Measurements from ENCODE around the gene ACOT11. TPM values are rescaled to one million over a fixed set of nuclear protein-coding genes. Genes with fewer than 3 reads are reported as not detected.
A peak's percentile ranks its signal among the peaks of the same experiment; 100 is the strongest.

ACOT11 gene
- total and polyA plus RNA-seq, 7 experiments from 2014 or later = 0.06 to 2.3 (median 0.87) TPM; not detected in 1

DNA sequence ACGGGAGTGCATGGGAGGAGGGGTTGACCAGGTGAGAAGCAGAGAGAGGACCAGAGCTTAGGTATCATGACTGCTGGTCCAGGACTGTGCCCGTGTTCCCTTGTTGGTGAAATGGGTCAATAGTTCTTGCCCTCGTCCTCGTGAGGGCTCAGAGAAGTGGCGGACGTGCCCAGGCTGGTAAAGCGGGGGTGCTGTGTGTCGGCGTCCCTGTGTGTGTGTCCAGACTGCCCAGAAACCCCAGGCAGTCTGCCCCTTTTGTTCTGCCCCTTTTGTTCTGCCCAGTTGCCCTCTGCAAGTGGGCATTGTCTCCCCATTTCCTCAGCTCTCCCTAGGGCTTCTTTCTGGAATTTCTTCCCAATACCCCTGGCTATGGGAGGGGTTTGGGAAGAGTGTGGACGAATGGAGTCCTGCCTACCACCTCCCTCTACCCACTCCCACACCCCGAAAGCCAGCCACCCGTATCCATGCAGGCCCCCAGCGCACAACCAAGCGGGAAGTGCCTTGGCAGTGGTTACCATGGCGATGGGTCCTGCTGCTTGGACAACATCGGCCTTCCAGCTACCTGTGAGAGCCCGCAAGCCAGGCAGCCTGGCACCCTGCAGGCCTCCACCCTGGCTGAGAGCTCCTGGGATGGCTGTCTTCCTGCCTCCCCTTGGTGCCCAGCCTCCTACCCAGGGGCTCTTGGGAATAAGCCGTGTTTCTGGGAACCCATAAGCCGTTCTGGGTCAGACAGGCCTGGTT lies 34.7 kb downstream of the ACOT11 start:
- no peaks in the 10 kb centered on the region for H3K27me3 Mint-ChIP-seq
- DNase-seq (no peak), ATAC-seq (no peak)
- H3K4me1 Mint-ChIP-seq = peaks cover 0 to 1% (median 0%) of the 10 kb centered on the region in 7 donors
- Histone ChIP-seq H3K4me1 (ENCODE audit: control insufficient read depth in 2 of 2, insufficient read depth in 2 of 2, low read length in 2 of 2) (no peaks in the 10 kb centered on the region), H3K27ac (ENCODE audit: low read depth, low read length) (no peak overlapping the region), H3K36me3 (ENCODE audit: control insufficient read depth in 2 of 3, insufficient read depth in 3 of 3, low read length in 3 of 3) (no peaks in the 10 kb centered on the region), H3K9me3 (ENCODE audit: control insufficient read depth in 2 of 3, low read length in 3 of 3) (no peaks in the 10 kb centered on the region), H3K4me3 (ENCODE audit: low read length) (no peak overlapping the region), H3K27me3 (ENCODE audit: control insufficient read depth in 2 of 2, insufficient read depth in 2 of 2, low read length in 2 of 2) (no peaks in the 10 kb centered on the region)
- ChIA-PET CTCF (interaction anchor here (0.6 kb wide), 1 partner anchor 93 kb away, joined by 3 read pairs; no protein-coding TSS in a partner anchor), POLR2A (no interaction called here)
- intact Hi-C loops (cut with micrococcal nuclease) = no loop called here
- no peak overlapping the region for H3K27ac Mint-ChIP-seq
- H3K36me3 Mint-ChIP-seq = no peaks in the 10 kb centered on the region
- no peaks in the 10 kb centered on the region for H3K9me3 Mint-ChIP-seq
- H3K4me3 Mint-ChIP-seq = no peak overlapping the region

DNA sequence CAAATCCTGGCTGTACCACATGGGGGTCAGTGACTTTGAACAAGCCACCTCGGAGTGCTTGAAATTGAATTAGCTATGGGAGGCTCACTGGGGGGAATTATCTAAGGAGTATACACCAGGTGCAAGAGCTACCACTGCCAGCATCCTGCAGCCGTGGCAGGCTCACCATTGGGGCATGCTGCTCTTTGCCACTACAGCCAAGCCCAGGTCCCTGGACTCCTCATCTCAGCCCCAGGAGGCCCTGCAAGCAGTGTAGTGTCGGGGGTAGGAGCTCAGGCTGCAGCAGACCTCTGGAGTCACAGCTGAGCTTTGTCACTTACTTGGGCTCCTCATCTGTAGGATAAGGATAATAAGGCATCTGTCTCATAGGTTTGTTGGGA lies 35.3 kb downstream of the ACOT11 start:
- Mint-ChIP-seq H3K27me3 (no peaks in the 10 kb centered on the region), H3K4me3 (no peak overlapping the region), H3K9me3 (no peaks in the 10 kb centered on the region), H3K27ac (no peak overlapping the region), H3K36me3 (no peaks in the 10 kb centered on the region), H3K4me1 (peaks cover 0 to 2% (median 1%) of the 10 kb centered on the region in 7 donors)
- Histone ChIP-seq H3K27ac (ENCODE audit: low read depth, low read length) (no peak overlapping the region), H3K4me3 (ENCODE audit: low read length) (no peak overlapping the region), H3K36me3 (ENCODE audit: control insufficient read depth in 2 of 3, insufficient read depth in 3 of 3, low read length in 3 of 3) (no peaks in the 10 kb centered on the region), H3K27me3 (ENCODE audit: control insufficient read depth in 2 of 2, insufficient read depth in 2 of 2, low read length in 2 of 2) (no peaks in the 10 kb centered on the region), H3K4me1 (ENCODE audit: control insufficient read depth in 2 of 2, insufficient read depth in 2 of 2, low read length in 2 of 2) (no peaks in the 10 kb centered on the region), H3K9me3 (ENCODE audit: control insufficient read depth in 2 of 3, low read length in 3 of 3) (no peaks in the 10 kb centered on the region)
- CTCF ChIA-PET = interaction anchor here (0.6 kb wide), 1 partner anchor 92 kb away, joined by 3 read pairs; no protein-coding TSS in a partner anchor
- DNase-seq (no peak), ATAC-seq (no peak)
- intact Hi-C loops (cut with micrococcal nuclease) = no loop called here
- POLR2A ChIA-PET = no interaction called here

DNA sequence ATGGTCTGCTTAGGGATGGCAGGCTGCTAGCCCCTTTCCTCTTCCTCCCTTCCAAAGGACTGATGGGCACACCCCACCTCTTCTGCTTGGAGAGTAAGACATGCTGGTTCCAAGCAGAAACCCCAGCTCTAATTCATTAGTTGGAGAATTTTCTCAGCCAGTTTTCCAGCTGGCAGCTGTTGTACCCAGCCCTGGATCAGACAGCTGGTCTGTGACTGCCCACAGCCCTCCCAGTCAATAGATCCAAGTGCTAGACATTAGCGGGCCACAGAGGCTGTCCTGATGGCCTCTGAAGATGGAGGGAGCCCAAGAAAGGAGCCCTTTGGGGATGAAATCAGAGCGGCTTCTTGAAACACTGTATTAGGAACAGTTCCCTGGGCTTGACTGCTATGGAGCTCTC lies 35.8 kb downstream of the ACOT11 start:
- CTCF ChIA-PET = interaction anchor here (0.6 kb wide), 1 partner anchor 92 kb away, joined by 3 read pairs; no protein-coding TSS in a partner anchor
- DNase-seq = no peak
- Mint-ChIP-seq H3K4me3 (no peak overlapping the region), H3K36me3 (no peaks in the 10 kb centered on the region), H3K4me1 (peaks cover 0 to 7% (median 4%) of the 10 kb centered on the region in 7 donors), H3K27me3 (no peaks in the 10 kb centered on the region), H3K27ac (peak overlapping the region in 1 of 9 donors; percentile 2), H3K9me3 (no peaks in the 10 kb centered on the region)
- H3K4me1 ChIP-seq (ENCODE audit: control insufficient read depth in 2 of 2, insufficient read depth in 2 of 2, low read length in 2 of 2) = no peaks in the 10 kb centered on the region
- ATAC-seq = no peak
- no peaks in the 10 kb centered on the region for H3K27me3 ChIP-seq (ENCODE audit: control insufficient read depth in 2 of 2, insufficient read depth in 2 of 2, low read length in 2 of 2)
- H3K9me3 ChIP-seq (ENCODE audit: control insufficient read depth in 2 of 3, low read length in 3 of 3) = no peaks in the 10 kb centered on the region
- no peaks in the 10 kb centered on the region for H3K36me3 ChIP-seq (ENCODE audit: control insufficient read depth in 2 of 3, insufficient read depth in 3 of 3, low read length in 3 of 3)
- no peak overlapping the region for H3K4me3 ChIP-seq (ENCODE audit: low read length)
- no peak overlapping the region for H3K27ac ChIP-seq (ENCODE audit: low read depth, low read length)
- POLR2A ChIA-PET = no interaction called here
- intact Hi-C loops (cut with micrococcal nuclease) = no loop called here

DNA sequence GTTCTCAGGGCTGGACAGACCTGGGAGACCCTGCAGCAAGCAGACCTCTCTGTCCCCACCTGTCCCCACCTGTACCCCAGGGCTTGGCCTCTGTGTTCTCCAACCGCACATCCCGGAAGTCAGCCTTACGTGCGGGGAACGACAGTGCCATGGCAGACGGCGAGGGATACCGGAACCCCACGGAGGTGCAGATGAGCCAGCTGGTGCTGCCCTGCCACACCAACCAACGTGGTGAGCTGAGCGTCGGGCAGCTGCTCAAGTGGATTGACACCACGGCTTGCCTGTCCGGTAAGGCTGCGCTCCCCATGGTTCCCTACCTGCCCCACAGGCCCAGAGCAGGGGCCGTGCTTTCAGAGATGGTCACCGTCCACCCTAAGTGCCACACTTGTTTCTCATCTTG lies 36.5 kb downstream of the ACOT11 start:
- Mint-ChIP-seq H3K36me3 (no peaks in the 10 kb centered on the region), H3K4me3 (no peak overlapping the region), H3K27me3 (no peaks in the 10 kb centered on the region), H3K9me3 (no peaks in the 10 kb centered on the region), H3K4me1 (peaks cover 0 to 7% (median 4%) of the 10 kb centered on the region in 7 donors), H3K27ac (no peak overlapping the region)
- CTCF ChIA-PET = no interaction called here
- no peaks in the 10 kb centered on the region for H3K9me3 ChIP-seq (ENCODE audit: control insufficient read depth in 2 of 3, low read length in 3 of 3)
- no peaks in the 10 kb centered on the region for H3K4me1 ChIP-seq (ENCODE audit: control insufficient read depth in 2 of 2, insufficient read depth in 2 of 2, low read length in 2 of 2)
- no peak overlapping the region for H3K27ac ChIP-seq (ENCODE audit: low read depth, low read length)
- POLR2A ChIA-PET = no interaction called here
- intact Hi-C loops (cut with micrococcal nuclease) = no loop called here
- no peaks in the 10 kb centered on the region for H3K27me3 ChIP-seq (ENCODE audit: control insufficient read depth in 2 of 2, insufficient read depth in 2 of 2, low read length in 2 of 2)
- H3K4me3 ChIP-seq (ENCODE audit: low read length) = no peak overlapping the region
- H3K36me3 ChIP-seq (ENCODE audit: control insufficient read depth in 2 of 3, insufficient read depth in 3 of 3, low read length in 3 of 3) = no peaks in the 10 kb centered on the region
- DNase-seq = no peak
- ATAC-seq = no peak

DNA sequence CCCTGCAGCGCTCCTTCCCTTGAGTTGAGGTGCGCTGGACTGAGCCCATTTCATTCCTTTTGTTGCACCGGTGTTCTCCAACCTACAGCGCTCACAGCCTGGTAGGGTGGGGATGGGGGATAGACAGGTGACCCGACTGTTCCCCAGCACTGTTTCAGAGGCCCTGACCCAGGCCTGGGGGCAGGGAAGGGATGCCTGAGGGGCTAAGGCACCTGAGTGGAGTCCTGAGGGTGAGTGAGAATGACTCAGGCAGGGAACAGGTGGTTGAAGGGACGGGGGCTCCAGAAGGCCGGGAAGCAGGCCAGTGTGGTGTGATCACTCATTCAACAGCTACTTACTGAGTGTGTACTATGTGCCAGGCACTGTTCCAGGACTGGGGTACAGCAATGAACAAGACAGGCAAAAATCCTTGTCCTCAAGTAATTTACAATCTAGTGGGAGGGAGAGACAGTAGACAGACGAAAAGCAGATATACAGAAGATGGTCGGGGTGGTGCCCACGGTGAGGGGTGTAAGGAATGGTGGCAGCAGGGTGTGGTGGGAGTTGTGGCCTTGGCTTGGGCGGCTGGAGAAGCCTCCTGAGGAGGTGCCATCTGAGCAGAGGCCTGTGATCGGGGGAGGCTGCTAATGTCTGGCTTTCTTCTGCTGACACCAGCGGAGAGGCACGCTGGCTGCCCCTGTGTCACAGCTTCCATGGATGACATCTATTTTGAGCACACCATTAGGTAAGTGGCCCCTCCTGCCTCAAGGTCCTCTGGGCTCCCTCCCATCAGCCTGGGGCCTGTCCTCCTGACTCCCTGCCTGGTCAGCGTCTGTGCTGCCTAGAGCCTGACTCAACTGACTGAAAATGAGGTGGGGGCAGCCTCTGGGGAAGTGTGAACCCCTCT lies 37.4 kb downstream of the ACOT11 start:
- no peaks in the 10 kb centered on the region for H3K36me3 Mint-ChIP-seq
- no peak overlapping the region for H3K4me3 Mint-ChIP-seq
- no peak overlapping the region for H3K4me3 ChIP-seq (ENCODE audit: low read length)
- H3K27me3 Mint-ChIP-seq = no peaks in the 10 kb centered on the region
- POLR2A ChIA-PET = no interaction called here
- no peaks in the 10 kb centered on the region for H3K9me3 Mint-ChIP-seq
- H3K27ac ChIP-seq (ENCODE audit: low read depth, low read length) = no peak overlapping the region
- no peaks in the 10 kb centered on the region for H3K4me1 ChIP-seq (ENCODE audit: control insufficient read depth in 2 of 2, insufficient read depth in 2 of 2, low read length in 2 of 2)
- H3K4me1 Mint-ChIP-seq = peaks cover 0 to 7% (median 4%) of the 10 kb centered on the region in 7 donors
- no peak for DNase-seq
- intact Hi-C loops (cut with micrococcal nuclease) = no loop called here
- no peak for ATAC-seq
- CTCF ChIA-PET = no interaction called here
- no peaks in the 10 kb centered on the region for H3K36me3 ChIP-seq (ENCODE audit: control insufficient read depth in 2 of 3, insufficient read depth in 3 of 3, low read length in 3 of 3)
- H3K27ac Mint-ChIP-seq = no peak overlapping the region
- H3K9me3 ChIP-seq (ENCODE audit: control insufficient read depth in 2 of 3, low read length in 3 of 3) = no peaks in the 10 kb centered on the region
- H3K27me3 ChIP-seq (ENCODE audit: control insufficient read depth in 2 of 2, insufficient read depth in 2 of 2, low read length in 2 of 2) = no peaks in the 10 kb centered on the region

DNA sequence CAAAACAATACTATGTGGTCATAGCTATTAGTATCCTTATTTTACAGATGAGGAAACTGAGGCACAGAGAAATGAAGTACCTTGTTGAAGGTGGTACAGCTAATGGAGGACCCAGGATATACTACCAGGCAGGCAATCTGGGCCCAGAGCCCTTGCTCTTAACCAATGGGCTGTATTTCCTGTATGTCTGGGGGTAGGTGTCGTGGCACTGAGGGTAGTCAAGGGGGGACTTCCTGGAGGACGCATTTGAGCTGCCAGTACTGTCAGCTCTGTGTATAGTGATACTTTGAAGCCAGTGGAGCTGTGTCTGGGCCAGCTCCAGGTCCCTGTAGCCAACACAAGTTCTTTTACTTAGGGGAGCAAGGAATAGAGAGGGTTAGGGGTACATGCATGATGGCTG lies 40.3 kb downstream of the ACOT11 start:
- peaks cover 0 to 7% (median 4%) of the 10 kb centered on the region in 7 donors for H3K4me1 Mint-ChIP-seq
- no peaks in the 10 kb centered on the region for H3K27me3 Mint-ChIP-seq
- no peaks in the 10 kb centered on the region for H3K36me3 ChIP-seq (ENCODE audit: control insufficient read depth in 2 of 3, insufficient read depth in 3 of 3, low read length in 3 of 3)
- H3K4me1 ChIP-seq (ENCODE audit: control insufficient read depth in 2 of 2, insufficient read depth in 2 of 2, low read length in 2 of 2) = no peaks in the 10 kb centered on the region
- no peak overlapping the region for H3K4me3 ChIP-seq (ENCODE audit: low read length)
- no peak for ATAC-seq
- no peaks in the 10 kb centered on the region for H3K27me3 ChIP-seq (ENCODE audit: control insufficient read depth in 2 of 2, insufficient read depth in 2 of 2, low read length in 2 of 2)
- H3K36me3 Mint-ChIP-seq = no peaks in the 10 kb centered on the region
- no peak overlapping the region for H3K4me3 Mint-ChIP-seq
- ChIA-PET CTCF (no interaction called here), POLR2A (interaction anchor here (0.6 kb wide), 1 partner anchor 737 kb away, joined by 3 read pairs; no protein-coding TSS in a partner anchor)
- intact Hi-C loops (cut with micrococcal nuclease) = no loop called here
- H3K27ac ChIP-seq (ENCODE audit: low read depth, low read length) = no peak overlapping the region
- DNase-seq = no peak
- H3K9me3 Mint-ChIP-seq = no peaks in the 10 kb centered on the region
- H3K9me3 ChIP-seq (ENCODE audit: control insufficient read depth in 2 of 3, low read length in 3 of 3) = no peaks in the 10 kb centered on the region
- H3K27ac Mint-ChIP-seq = no peak overlapping the region

All from naive thymus-derived CD4-positive, alpha-beta T cell (primary cell).